Effector CD4-positive, alpha-beta T cell (primary cell): ENCODE measurements around the gene SMYD2.

ENCODE experiments used
- DNase-seq: peaks from one replicate; pipeline ENCODE4 v3.0.0-alpha.2; 2020

SMYD2 gene

GRCh38 chr1:214363386-214363785 is 82.4 kb downstream of the SMYD2 start:
- DNase-seq = no peak

- no peak for DNase-seq
These were observed 83.4 kb downstream of the SMYD2 start for GRCh38 chr1:214364386-214364785.

GRCh38 chr1:214364786-214365295 is 83.9 kb downstream of the SMYD2 start:
- no peak for DNase-seq

- no peak for DNase-seq
These were observed 86.9 kb downstream of the SMYD2 start for GRCh38 chr1:214367841-214368240.

- DNase-seq = no peak
These were observed 88.4 kb downstream of the SMYD2 start for GRCh38 chr1:214369364-214369763.

- no peak for DNase-seq
These were observed 89.7 kb downstream of the SMYD2 start for GRCh38 chr1:214370615-214371014.

- no peak for DNase-seq
These were observed 91.1 kb downstream of the SMYD2 start for GRCh38 chr1:214372092-214372491.

GRCh38 chr1:214377485-214377884 is 96.5 kb downstream of the SMYD2 start:
- no peak for DNase-seq

GRCh38 chr1:214377886-214378285 is 96.9 kb downstream of the SMYD2 start:
- DNase-seq = no peak

GRCh38 chr1:214378492-214378891 is 97.5 kb downstream of the SMYD2 start:
- DNase-seq = no peak

GRCh38 chr1:214379236-214379970 is 98.4 kb downstream of the SMYD2 start:
- DNase-seq = no peak

GRCh38 chr1:214380396-214380795 is 99.4 kb downstream of the SMYD2 start:
- no peak for DNase-seq

GRCh38 chr1:214380986-214381695 is 100.2 kb downstream of the SMYD2 start:
- DNase-seq = no peak

- no peak for DNase-seq
These were observed 102.7 kb downstream of the SMYD2 start for GRCh38 chr1:214383381-214384372.

GRCh38 chr1:214384373-214385079 is 103.6 kb downstream of the SMYD2 start:
- DNase-seq = no peak

- no peak for DNase-seq
These were observed 104.5 kb downstream of the SMYD2 start for GRCh38 chr1:214385428-214385827.

GRCh38 chr1:214386333-214386732 is 105.4 kb downstream of the SMYD2 start:
- DNase-seq = no peak
